Fibroblast of lung (primary cell): Measurements from ENCODE around the gene XPR1. TPM values are rescaled to one million over a fixed set of nuclear protein-coding genes. Genes with fewer than 3 reads are reported as not detected.

Experiments used
- DNase-seq, 2 donors: peaks; one replicate each; pipeline versions ENCODE4 v3.0.0 to v3.0.0-alpha.2; 2010; ENCODE audit warnings: low read depth in 2 of 2
- H2AFZ ChIP-seq: 2 replicates; pipeline ENCODE4 v1.5.1; 2012; ENCODE audit warnings: low read length, control low read depth, inconsistent platforms
- H3K27ac ChIP-seq: 2 replicates; pipeline ENCODE4 v1.5.1; 2011; ENCODE audit warnings: low read length, control low read depth; ENCODE audit not compliant: insufficient read depth
- H3K27me3 ChIP-seq: 2 replicates; pipeline ENCODE4 v1.5.1; 2011; ENCODE audit warnings: mild to moderate bottlenecking, low read length; ENCODE audit not compliant: control insufficient read depth, insufficient read depth
- H3K36me3 ChIP-seq: 2 replicates; pipeline ENCODE4 v1.5.1; 2011; ENCODE audit warnings: low read length; ENCODE audit not compliant: control insufficient read depth, insufficient read depth
- H3K4me1 ChIP-seq: 2 replicates; pipeline ENCODE4 v1.5.1; 2011; ENCODE audit warnings: low read length; ENCODE audit not compliant: control insufficient read depth, insufficient read depth; ENCODE audit errors: extremely low read depth
- H3K4me2 ChIP-seq: 2 replicates; pipeline ENCODE4 v1.5.1; 2011; ENCODE audit warnings: low read length, control low read depth; ENCODE audit not compliant: insufficient read depth; ENCODE audit errors: extremely low read depth
- H3K4me3 ChIP-seq, 4 experiments: fragments of 200-600 bp in 1 of 4; sonication (generic) in 1 of 4; replicated peaks in 1 of 4; 2 replicates each; pipeline ENCODE4 v1.5.1; 2011 to 2016; ENCODE audit warnings: low read length in 4 of 4, low read depth in 3 of 4, mild to moderate bottlenecking in 3 of 4, control low read depth in 2 of 4, inconsistent platforms in 1 of 4, mixed read lengths in 1 of 4; ENCODE audit not compliant: insufficient read depth in 1 of 4; ENCODE audit errors: control extremely low read depth in 1 of 4
- H3K79me2 ChIP-seq: 2 replicates; pipeline ENCODE4 v1.5.1; 2012; ENCODE audit warnings: mild to moderate bottlenecking, low read length, inconsistent platforms; ENCODE audit not compliant: control insufficient read depth, insufficient read depth
- H3K9ac ChIP-seq: 2 replicates; pipeline ENCODE4 v1.5.1; 2011; ENCODE audit warnings: mild to moderate bottlenecking, low read length, control low read depth; ENCODE audit not compliant: insufficient read depth
- H3K9me3 ChIP-seq: 2 replicates; pipeline ENCODE4 v1.5.1; 2012; ENCODE audit warnings: low read depth, low read length; ENCODE audit not compliant: control insufficient read depth, insufficient read depth
- H4K20me1 ChIP-seq: 2 replicates; pipeline ENCODE4 v1.5.1; 2011; ENCODE audit warnings: low read length; ENCODE audit not compliant: control insufficient read depth, insufficient read depth; ENCODE audit errors: extremely low read depth
- CTCF ChIP-seq, 2 donors: IDR thresholded peaks in 1 of 2; conservative IDR thresholded peaks in 1 of 2; 1 replicate in 1 of 2; 2 replicates in 1 of 2; pipeline ENCODE4 v1.5.1; 2011 to 2012; ENCODE audit warnings: low read length in 2 of 2, control low read depth in 1 of 2, inconsistent platforms in 1 of 2, low read depth in 1 of 2, mild to moderate bottlenecking in 1 of 2
- EZH2 ChIP-seq: IDR thresholded peaks from 2 replicates; pipeline ENCODE4 v1.5.1; 2012; ENCODE audit warnings: low read length, control low read depth, mild to moderate bottlenecking; ENCODE audit errors: missing control alignments
- polyA plus RNA-seq, 2 donors: library from polyadenylated mRNA; depleted of rRNA in 1 of 2; stranded (reverse) in 1 of 2; unstranded in 1 of 2; fragments of >200 nt; gene quantifications; 2 replicates each; pipeline ENCODE4 v1.2.1, GENCODE V29; 2011 to 2012; ENCODE audit warnings: missing spikeins in 1 of 2
- total RNA-seq: library from RNA; depleted of rRNA; stranded (reverse); fragments of >200 nt; gene quantifications from 2 replicates; pipeline ENCODE4 v1.2.1, GENCODE V29; 2014

The XPR1 gene
- total and polyA plus RNA-seq, 2 donors (not counting 1 experiment from before 2014, with no cell fraction given), result 18.4 to 31.5 TPM

- no peaks in the 10 kb centered on the region for H3K79me2 ChIP-seq
- no peaks in the 10 kb centered on the region for H3K36me3 ChIP-seq
- no peak for DNase-seq
- H3K9me3 ChIP-seq, result no peaks in the 10 kb centered on the region
- no peak overlapping the region for H3K27ac ChIP-seq
- H3K9ac ChIP-seq, result no peak overlapping the region
- H3K4me1 ChIP-seq, result no peaks in the 10 kb centered on the region
- H2AFZ ChIP-seq, result no peak overlapping the region
- H4K20me1 ChIP-seq, result no peaks in the 10 kb centered on the region
- no peaks in the 10 kb centered on the region for H3K27me3 ChIP-seq
- H3K4me2 ChIP-seq, result no peak overlapping the region
- no peak for TF ChIP-seq EZH2
- TF ChIP-seq CTCF (conservative IDR thresholded peaks at IDR 0.05 in 1 of 2, IDR thresholded peaks at IDR 0.05 in 1 of 2; ENCODE audit: low read depth in 1 of 2, low read length in 2 of 2), result no peak
- H3K4me3 ChIP-seq, result no peak overlapping the region
Observed at GRCh38 chr1:180597520-180597919, 34.3 kb upstream of the XPR1 start.

DNA sequence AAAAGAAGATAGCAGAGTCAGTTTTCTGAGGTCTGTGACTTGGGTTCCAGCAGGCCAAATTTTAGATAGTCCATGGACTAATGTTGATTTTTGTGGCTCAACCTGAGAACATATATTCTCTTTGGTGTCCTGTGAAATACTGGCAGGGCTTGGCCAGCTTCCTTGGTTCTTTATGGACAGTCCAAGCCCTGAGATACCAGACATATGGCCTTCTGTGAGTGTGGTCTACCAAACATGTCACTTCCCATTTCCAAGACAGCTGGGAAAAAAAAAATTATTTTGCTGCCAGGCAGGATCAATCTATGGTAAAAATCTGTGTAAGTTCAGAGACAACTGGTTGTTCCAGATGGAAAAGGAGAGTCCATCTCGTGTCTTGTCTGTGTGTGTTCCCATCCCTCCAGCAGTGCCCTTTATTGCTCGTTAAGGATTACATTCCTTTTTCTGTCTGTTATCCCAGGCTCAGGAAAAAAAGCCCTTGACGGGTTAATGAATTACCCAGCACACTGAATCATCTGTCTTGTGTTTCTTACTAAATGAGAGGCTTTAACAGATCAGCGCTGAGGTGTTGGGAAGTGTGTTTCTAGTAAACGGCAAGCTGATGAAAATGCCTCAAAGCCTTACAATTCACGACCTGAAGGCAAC, 33.4 kb upstream of the XPR1 start:
- no peak overlapping the region for H3K4me2 ChIP-seq
- H3K27me3 ChIP-seq, result no peaks in the 10 kb centered on the region
- no peak for TF ChIP-seq CTCF (conservative IDR thresholded peaks at IDR 0.05 in 1 of 2, IDR thresholded peaks at IDR 0.05 in 1 of 2; ENCODE audit: low read depth in 1 of 2, low read length in 2 of 2)
- TF ChIP-seq EZH2, result no peak
- no peaks in the 10 kb centered on the region for H4K20me1 ChIP-seq
- H3K27ac ChIP-seq, result no peak overlapping the region
- DNase-seq, result peak in 1 of 2 donors; percentile 44
- no peak overlapping the region for H2AFZ ChIP-seq
- no peak overlapping the region for H3K4me3 ChIP-seq
- no peaks in the 10 kb centered on the region for H3K4me1 ChIP-seq
- H3K9me3 ChIP-seq, result no peaks in the 10 kb centered on the region
- no peaks in the 10 kb centered on the region for H3K36me3 ChIP-seq
- no peak overlapping the region for H3K9ac ChIP-seq
- no peaks in the 10 kb centered on the region for H3K79me2 ChIP-seq

- H3K79me2 ChIP-seq, result no peaks in the 10 kb centered on the region
Observed at GRCh38 chr1:180600343-180600742, 31.5 kb upstream of the XPR1 start.

More at GRCh38 chr1:180600343-180600742, 31.5 kb upstream of the XPR1 start:
- H3K4me3 ChIP-seq, result no peak overlapping the region
- no peak for TF ChIP-seq EZH2
- TF ChIP-seq CTCF (conservative IDR thresholded peaks at IDR 0.05 in 1 of 2, IDR thresholded peaks at IDR 0.05 in 1 of 2; ENCODE audit: low read depth in 1 of 2, low read length in 2 of 2), result no peak
- no peaks in the 10 kb centered on the region for H3K36me3 ChIP-seq
- H3K4me2 ChIP-seq, result no peak overlapping the region
- no peak overlapping the region for H3K9ac ChIP-seq
- H3K27me3 ChIP-seq, result no peaks in the 10 kb centered on the region
- no peaks in the 10 kb centered on the region for H3K9me3 ChIP-seq
- no peak for DNase-seq
- no peak overlapping the region for H3K27ac ChIP-seq
- no peaks in the 10 kb centered on the region for H4K20me1 ChIP-seq
- H2AFZ ChIP-seq, result no peak overlapping the region
- H3K4me1 ChIP-seq, result no peaks in the 10 kb centered on the region
